ENCODE results near the gene CLCNKA.

CLCNKA gene

DNA sequence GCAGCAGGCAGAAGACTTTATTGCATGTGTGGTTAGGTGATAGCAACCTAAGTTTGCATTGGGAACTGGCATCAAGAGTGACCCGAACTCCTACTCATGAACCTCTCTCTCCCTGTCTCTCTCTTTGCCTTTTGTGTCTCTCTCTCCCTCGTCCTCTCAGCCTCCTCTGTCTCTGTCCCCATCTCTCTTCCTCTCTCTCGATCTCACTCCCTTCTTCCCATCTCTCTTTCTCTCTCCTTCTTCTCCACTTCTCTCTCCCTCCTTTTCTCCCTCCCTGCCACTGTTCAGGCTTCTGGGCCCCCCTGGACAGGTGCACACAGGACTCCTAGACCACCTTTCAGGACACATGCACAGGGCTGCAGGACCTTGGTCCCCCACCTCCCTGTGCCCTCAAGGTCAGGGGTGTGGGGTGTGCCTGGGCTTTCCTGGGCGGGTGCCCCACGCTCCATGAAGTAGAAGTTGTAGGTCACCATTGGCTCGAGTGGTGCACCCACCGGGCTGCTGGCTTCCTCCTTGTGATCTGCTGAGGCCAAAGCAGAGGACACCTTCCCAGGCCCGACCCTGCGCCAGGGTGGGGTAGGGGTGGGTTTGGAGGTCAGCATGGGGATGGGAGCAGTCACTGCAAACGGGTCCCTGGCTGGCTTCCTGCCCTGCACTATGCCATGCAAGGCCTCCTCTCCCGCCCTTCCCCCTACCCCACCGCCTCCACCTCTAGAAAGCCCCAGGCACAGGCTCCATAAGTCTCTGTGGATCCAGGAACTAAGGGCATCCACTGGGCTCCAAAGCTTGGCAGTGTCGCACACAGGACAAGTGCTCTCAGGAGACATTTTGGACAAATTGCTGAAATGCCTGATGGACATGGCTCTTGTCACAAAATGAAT is 32.7 kb upstream of the CLCNKA start:
- no peaks in the 10 kb centered on the region for H3K27me3 ChIP-seq (ENCODE audit: insufficient read depth, low read length, poor library complexity)
- H3K79me2 ChIP-seq (ENCODE audit: insufficient read depth, low read length): no peaks in the 10 kb centered on the region
- no peak overlapping the region for H3K27ac ChIP-seq (ENCODE audit: low read length)
- no peaks in the 10 kb centered on the region; the same call in 1 of the 2 replicates for H4K20me1 ChIP-seq (ENCODE audit: insufficient read depth, low read length)
- no peak overlapping the region for H3K4me3 ChIP-seq (ENCODE audit: low read depth in 1 of 2, low read length in 2 of 2)
- H3K36me3 ChIP-seq (ENCODE audit: insufficient read depth, low read length): no peaks in the 10 kb centered on the region
- no peaks in the 10 kb centered on the region for H3K9me3 ChIP-seq (ENCODE audit: insufficient read depth, low read length, severe bottlenecking)
- no peak for DNase-seq
- no peaks in the 10 kb centered on the region for H3K4me1 ChIP-seq (ENCODE audit: insufficient read depth, low read length)
- H2AFZ ChIP-seq (ENCODE audit: low read depth, low read length): no peak overlapping the region
- H3K4me2 ChIP-seq (ENCODE audit: insufficient read depth, low read length): no peak overlapping the region
- no peak overlapping the region for H3K9ac ChIP-seq (ENCODE audit: low read depth, low read length)
- TF ChIP-seq, protein P1, sequence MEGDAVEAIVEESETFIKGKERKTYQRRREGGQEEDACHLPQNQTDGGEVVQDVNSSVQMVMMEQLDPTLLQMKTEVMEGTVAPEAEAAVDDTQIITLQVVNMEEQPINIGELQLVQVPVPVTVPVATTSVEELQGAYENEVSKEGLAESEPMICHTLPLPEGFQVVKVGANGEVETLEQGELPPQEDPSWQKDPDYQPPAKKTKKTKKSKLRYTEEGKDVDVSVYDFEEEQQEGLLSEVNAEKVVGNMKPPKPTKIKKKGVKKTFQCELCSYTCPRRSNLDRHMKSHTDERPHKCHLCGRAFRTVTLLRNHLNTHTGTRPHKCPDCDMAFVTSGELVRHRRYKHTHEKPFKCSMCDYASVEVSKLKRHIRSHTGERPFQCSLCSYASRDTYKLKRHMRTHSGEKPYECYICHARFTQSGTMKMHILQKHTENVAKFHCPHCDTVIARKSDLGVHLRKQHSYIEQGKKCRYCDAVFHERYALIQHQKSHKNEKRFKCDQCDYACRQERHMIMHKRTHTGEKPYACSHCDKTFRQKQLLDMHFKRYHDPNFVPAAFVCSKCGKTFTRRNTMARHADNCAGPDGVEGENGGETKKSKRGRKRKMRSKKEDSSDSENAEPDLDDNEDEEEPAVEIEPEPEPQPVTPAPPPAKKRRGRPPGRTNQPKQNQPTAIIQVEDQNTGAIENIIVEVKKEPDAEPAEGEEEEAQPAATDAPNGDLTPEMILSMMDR (IDR thresholded peaks at IDR 0.05; ENCODE audit: borderline replicate concordance, extremely low read depth, low read length, poor library complexity, severe bottlenecking): no peak
- ATAC-seq (ENCODE audit: insufficient read depth, low read depth): no peak

DNA sequence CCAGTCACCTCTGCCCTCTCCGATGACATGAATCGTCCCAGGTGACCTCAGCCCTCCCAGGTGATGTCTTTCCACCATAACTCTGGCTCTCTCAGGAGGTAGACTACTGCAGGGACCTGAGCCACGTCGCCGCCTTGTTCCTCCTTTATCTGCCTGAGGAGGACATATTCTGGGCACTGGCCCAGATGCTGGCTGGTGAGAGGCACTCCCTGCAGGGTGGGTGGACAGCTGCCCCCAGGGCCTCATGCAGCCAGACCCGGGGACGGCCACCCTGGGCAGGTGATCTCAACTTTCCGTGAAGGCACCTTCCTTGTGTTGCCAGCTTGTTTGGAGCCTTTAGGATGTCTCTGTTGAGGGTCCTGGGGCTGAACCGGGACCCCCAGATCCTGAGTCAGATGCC is 32.1 kb upstream of the CLCNKA start:
- H3K4me2 ChIP-seq (ENCODE audit: insufficient read depth, low read length): no peak overlapping the region
- DNase-seq (no peak), ATAC-seq (ENCODE audit: insufficient read depth, low read depth) (no peak)
- TF ChIP-seq, protein P1 (IDR thresholded peaks at IDR 0.05; ENCODE audit: borderline replicate concordance, extremely low read depth, low read length, poor library complexity, severe bottlenecking): no peak
- no peak for TF ChIP-seq EZH2 (IDR thresholded peaks at IDR 0.05; ENCODE audit: borderline replicate concordance, low read depth, low read length, severe bottlenecking)
- no peaks in the 10 kb centered on the region for H3K36me3 ChIP-seq (ENCODE audit: insufficient read depth, low read length)
- H2AFZ ChIP-seq (ENCODE audit: low read depth, low read length): no peak overlapping the region
- no peak overlapping the region for H3K9ac ChIP-seq (ENCODE audit: low read depth, low read length)
- H3K27ac ChIP-seq (ENCODE audit: low read length): no peak overlapping the region
- H3K9me3 ChIP-seq (ENCODE audit: insufficient read depth, low read length, severe bottlenecking): no peaks in the 10 kb centered on the region
- no peaks in the 10 kb centered on the region for H3K79me2 ChIP-seq (ENCODE audit: insufficient read depth, low read length)
- no peaks in the 10 kb centered on the region for H3K27me3 ChIP-seq (ENCODE audit: insufficient read depth, low read length, poor library complexity)
- no peaks in the 10 kb centered on the region; the same call in 1 of the 2 replicates for H4K20me1 ChIP-seq (ENCODE audit: insufficient read depth, low read length)
- H3K4me3 ChIP-seq (ENCODE audit: low read depth in 1 of 2, low read length in 2 of 2): no peak overlapping the region
- no peaks in the 10 kb centered on the region for H3K4me1 ChIP-seq (ENCODE audit: insufficient read depth, low read length)

DNA sequence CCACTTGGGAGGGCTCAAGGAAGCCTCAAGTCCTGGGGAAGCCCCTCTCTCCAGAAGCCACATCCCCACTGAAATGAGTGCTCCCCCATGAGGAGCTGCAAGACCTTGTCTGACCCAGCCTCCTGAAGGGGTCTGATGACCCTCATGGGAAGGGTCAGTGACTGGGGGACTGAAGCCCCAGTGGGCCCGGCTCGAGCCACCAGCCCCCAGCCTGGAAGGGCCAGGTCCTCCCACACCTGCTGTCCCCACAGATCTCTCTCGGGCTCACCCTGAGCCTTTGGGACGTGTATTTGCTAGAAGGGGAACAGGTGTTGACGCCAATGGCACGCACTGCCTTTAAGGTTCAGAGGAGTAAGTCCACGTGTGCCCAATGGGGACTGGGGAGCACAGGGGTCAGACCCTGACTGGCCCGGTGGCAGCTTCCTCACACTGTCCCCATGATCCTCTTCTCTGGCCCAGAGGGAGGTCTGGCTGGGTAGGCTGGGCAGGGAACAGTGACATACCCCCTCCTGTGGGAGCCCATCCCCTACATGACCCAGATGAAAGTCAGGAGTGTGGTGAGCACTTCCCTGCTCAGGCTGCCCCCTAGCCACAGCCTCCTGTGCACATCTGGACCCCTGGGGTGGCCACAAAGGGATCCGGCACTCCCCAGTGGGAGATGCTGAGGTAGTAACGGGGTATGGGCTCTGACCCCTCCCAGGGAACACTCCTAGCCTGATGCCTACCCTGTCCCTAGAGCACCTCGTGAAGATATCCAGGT is 30.2 kb upstream of the CLCNKA start:
- Histone ChIP-seq H4K20me1 (ENCODE audit: insufficient read depth, low read length) (no peaks in the 10 kb centered on the region; the same call in 1 of the 2 replicates), H3K36me3 (ENCODE audit: insufficient read depth, low read length) (no peaks in the 10 kb centered on the region), H3K9ac (ENCODE audit: low read depth, low read length) (no peak overlapping the region), H3K9me3 (ENCODE audit: insufficient read depth, low read length, severe bottlenecking) (no peaks in the 10 kb centered on the region), H3K4me2 (ENCODE audit: insufficient read depth, low read length) (no peak overlapping the region), H2AFZ (ENCODE audit: low read depth, low read length) (no peak overlapping the region), H3K27me3 (ENCODE audit: insufficient read depth, low read length, poor library complexity) (no peaks in the 10 kb centered on the region), H3K27ac (ENCODE audit: low read length) (no peak overlapping the region), H3K4me3 (ENCODE audit: low read depth in 1 of 2, low read length in 2 of 2) (no peak overlapping the region), H3K79me2 (ENCODE audit: insufficient read depth, low read length) (no peaks in the 10 kb centered on the region), H3K4me1 (ENCODE audit: insufficient read depth, low read length) (no peaks in the 10 kb centered on the region)
- DNase-seq: no peak
- TF ChIP-seq, protein P1 (IDR thresholded peaks at IDR 0.05; ENCODE audit: borderline replicate concordance, extremely low read depth, low read length, poor library complexity, severe bottlenecking): no peak
- no peak for TF ChIP-seq EZH2 (IDR thresholded peaks at IDR 0.05; ENCODE audit: borderline replicate concordance, low read depth, low read length, severe bottlenecking)
- ATAC-seq (ENCODE audit: insufficient read depth, low read depth): no peak
